ENCODE measurements around the gene SUCLG2.

Gene SUCLG2

DNA sequence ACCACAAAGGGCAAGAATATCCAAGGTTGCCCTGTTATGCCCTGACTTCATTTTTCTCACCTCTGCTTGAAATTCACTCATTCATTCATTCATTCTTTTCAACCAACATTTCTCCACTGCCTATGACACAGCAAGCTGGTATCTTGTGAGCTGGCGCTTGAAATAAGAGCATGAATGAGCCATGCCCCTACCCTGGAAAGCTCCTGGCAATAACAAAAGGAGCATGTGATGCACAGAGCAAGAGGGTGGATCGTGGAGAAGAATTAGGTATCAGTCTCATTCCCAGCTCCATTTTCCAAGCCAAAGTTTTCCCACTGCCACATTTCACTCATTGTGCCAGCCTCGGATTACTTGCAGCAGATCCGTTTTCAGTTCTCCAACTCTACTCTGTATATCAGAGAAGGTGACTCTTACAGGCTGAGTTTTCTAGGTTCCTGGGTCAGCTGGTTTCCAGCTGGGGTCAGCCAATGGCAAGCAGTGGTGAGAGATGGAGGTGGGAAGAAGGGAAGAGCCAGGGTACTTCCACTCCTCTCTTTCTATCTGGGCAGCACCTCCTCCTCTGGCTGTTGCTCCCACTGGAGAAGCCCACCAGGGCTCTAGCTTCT is 144.8 kb downstream of the SUCLG2 start (continued):
- TF ChIP-seq ZNF670 (tag by site-specific recombination; IDR thresholded peaks at IDR 0.05; ENCODE audit: low read depth) (no peak), OSR2 (tag by site-specific recombination; IDR thresholded peaks at IDR 0.05) (no peak), ZNF169 (tag by site-specific recombination; IDR thresholded peaks at IDR 0.05) (no peak)

DNA sequence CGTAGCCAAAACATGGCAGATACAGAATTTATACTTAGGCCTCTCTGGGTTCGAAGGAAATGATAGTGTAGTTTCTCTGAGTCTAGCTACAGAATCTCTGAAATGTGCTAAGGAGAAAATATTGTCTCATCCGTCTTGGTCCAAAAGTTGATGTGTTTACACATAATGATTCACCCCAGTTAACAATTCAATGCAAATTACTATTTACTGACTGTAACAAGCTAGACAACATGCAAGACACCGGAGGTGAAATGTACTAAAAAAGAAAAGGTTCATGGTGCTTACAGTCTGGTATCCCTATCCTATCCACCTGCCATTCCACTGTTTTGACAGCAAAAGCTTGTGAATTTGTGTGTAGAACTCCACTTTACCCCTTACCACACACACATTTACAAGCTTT is 146.8 kb downstream of the SUCLG2 start:
- H3K36me3 ChIP-seq (ENCODE audit: control insufficient read depth in 2 of 2, insufficient read depth in 1 of 2, low read length in 2 of 2) = no peaks in the 10 kb centered on the region
- no peaks in the 10 kb centered on the region for H3K4me1 ChIP-seq (ENCODE audit: control insufficient read depth, insufficient read depth, low read length)
- POLR2A ChIA-PET = no interaction called here

More for the DNA sequence above, 146.8 kb downstream of the SUCLG2 start:
- TF ChIP-seq, protein P1, sequence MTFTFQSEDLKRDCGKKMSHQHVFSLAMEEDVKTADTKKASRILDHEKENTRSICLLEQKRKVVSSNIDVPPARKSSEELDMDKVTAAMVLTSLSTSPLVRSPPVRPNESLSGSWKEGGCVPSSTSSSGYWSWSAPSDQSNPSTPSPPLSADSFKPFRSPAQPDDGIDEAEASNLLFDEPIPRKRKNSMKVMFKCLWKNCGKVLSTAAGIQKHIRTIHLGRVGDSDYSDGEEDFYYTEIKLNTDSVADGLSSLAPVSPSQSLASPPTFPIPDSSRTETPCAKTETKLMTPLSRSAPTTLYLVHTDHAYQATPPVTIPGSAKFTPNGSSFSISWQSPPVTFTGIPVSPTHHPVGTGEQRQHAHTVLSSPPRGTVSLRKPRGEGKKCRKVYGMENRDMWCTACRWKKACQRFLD (tag by site-specific recombination; IDR thresholded peaks at IDR 0.05) = no peak
- TF ChIP-seq YY1 (tag by site-specific recombination; IDR thresholded peaks at IDR 0.05) = no peak
- TF ChIP-seq, protein P2, sequence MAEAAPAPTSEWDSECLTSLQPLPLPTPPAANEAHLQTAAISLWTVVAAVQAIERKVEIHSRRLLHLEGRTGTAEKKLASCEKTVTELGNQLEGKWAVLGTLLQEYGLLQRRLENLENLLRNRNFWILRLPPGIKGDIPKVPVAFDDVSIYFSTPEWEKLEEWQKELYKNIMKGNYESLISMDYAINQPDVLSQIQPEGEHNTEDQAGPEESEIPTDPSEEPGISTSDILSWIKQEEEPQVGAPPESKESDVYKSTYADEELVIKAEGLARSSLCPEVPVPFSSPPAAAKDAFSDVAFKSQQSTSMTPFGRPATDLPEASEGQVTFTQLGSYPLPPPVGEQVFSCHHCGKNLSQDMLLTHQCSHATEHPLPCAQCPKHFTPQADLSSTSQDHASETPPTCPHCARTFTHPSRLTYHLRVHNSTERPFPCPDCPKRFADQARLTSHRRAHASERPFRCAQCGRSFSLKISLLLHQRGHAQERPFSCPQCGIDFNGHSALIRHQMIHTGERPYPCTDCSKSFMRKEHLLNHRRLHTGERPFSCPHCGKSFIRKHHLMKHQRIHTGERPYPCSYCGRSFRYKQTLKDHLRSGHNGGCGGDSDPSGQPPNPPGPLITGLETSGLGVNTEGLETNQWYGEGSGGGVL (tag by site-specific recombination; IDR thresholded peaks at IDR 0.05) = no peak
- TF ChIP-seq, protein P3, sequence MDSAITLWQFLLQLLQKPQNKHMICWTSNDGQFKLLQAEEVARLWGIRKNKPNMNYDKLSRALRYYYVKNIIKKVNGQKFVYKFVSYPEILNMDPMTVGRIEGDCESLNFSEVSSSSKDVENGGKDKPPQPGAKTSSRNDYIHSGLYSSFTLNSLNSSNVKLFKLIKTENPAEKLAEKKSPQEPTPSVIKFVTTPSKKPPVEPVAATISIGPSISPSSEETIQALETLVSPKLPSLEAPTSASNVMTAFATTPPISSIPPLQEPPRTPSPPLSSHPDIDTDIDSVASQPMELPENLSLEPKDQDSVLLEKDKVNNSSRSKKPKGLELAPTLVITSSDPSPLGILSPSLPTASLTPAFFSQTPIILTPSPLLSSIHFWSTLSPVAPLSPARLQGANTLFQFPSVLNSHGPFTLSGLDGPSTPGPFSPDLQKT (IDR thresholded peaks at IDR 0.05; ENCODE audit: borderline replicate concordance, low read depth, low read length) = no peak
- TF ChIP-seq SETDB1 (IDR thresholded peaks at IDR 0.05; ENCODE audit: insufficient read length, low read length) = no peak
- TF ChIP-seq ZSCAN16 (tag by site-specific recombination; IDR thresholded peaks at IDR 0.05) = no peak
- TF ChIP-seq, protein P4, sequence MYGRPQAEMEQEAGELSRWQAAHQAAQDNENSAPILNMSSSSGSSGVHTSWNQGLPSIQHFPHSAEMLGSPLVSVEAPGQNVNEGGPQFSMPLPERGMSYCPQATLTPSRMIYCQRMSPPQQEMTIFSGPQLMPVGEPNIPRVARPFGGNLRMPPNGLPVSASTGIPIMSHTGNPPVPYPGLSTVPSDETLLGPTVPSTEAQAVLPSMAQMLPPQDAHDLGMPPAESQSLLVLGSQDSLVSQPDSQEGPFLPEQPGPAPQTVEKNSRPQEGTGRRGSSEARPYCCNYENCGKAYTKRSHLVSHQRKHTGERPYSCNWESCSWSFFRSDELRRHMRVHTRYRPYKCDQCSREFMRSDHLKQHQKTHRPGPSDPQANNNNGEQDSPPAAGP (tag by site-specific recombination; IDR thresholded peaks at IDR 0.05) = no peak
- TF ChIP-seq, protein P5, sequence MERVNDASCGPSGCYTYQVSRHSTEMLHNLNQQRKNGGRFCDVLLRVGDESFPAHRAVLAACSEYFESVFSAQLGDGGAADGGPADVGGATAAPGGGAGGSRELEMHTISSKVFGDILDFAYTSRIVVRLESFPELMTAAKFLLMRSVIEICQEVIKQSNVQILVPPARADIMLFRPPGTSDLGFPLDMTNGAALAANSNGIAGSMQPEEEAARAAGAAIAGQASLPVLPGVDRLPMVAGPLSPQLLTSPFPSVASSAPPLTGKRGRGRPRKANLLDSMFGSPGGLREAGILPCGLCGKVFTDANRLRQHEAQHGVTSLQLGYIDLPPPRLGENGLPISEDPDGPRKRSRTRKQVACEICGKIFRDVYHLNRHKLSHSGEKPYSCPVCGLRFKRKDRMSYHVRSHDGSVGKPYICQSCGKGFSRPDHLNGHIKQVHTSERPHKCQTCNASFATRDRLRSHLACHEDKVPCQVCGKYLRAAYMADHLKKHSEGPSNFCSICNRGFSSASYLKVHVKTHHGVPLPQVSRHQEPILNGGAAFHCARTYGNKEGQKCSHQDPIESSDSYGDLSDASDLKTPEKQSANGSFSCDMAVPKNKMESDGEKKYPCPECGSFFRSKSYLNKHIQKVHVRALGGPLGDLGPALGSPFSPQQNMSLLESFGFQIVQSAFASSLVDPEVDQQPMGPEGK (tag by site-specific recombination; IDR thresholded peaks at IDR 0.05) = no peak
- no peak for TF ChIP-seq ZNF266 (tag by site-specific recombination; IDR thresholded peaks at IDR 0.05; ENCODE audit: low read depth)
- TF ChIP-seq ZNF132 (tag by site-specific recombination; IDR thresholded peaks at IDR 0.05; ENCODE audit: borderline replicate concordance) = no peak
- no peak for TF ChIP-seq ZNF433 (tag by site-specific recombination; IDR thresholded peaks at IDR 0.05; ENCODE audit: low read depth)
- TF ChIP-seq, protein P6, sequence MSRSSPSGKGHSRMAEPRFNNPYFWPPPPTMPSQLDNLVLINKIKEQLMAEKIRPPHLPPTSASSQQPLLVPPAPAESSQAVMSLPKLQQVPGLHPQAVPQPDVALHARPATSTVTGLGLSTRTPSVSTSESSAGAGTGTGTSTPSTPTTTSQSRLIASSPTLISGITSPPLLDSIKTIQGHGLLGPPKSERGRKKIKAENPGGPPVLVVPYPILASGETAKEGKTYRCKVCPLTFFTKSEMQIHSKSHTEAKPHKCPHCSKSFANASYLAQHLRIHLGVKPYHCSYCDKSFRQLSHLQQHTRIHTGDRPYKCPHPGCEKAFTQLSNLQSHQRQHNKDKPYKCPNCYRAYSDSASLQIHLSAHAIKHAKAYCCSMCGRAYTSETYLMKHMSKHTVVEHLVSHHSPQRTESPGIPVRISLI (tag by site-specific recombination; IDR thresholded peaks at IDR 0.05) = no peak
- TF ChIP-seq OSR2 (tag by site-specific recombination; IDR thresholded peaks at IDR 0.05) = no peak
- TF ChIP-seq ZFP37 (tag by site-specific recombination; IDR thresholded peaks at IDR 0.05) = no peak
- TF ChIP-seq, protein P7, sequence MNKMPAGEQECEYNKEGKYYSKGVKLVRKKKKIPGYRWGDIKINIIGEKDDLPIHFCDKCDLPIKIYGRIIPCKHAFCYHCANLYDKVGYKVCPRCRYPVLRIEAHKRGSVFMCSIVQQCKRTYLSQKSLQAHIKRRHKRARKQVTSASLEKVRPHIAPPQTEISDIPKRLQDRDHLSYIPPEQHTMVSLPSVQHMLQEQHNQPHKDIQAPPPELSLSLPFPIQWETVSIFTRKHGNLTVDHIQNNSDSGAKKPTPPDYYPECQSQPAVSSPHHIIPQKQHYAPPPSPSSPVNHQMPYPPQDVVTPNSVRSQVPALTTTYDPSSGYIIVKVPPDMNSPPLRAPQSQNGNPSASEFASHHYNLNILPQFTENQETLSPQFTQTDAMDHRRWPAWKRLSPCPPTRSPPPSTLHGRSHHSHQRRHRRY (tag by site-specific recombination; IDR thresholded peaks at IDR 0.05) = no peak
- no peak for TF ChIP-seq ZNF274 (IDR thresholded peaks at IDR 0.05; ENCODE audit: low read length)
- no peak for TF ChIP-seq ZNF274 (tag by site-specific recombination; IDR thresholded peaks at IDR 0.05; ENCODE audit: borderline replicate concordance)
- no peak for TF ChIP-seq ZNF585B (tag by site-specific recombination; IDR thresholded peaks at IDR 0.05)
- no peak overlapping the region for H3K4me3 ChIP-seq (ENCODE audit: low read depth, low read length)
- CTCF ChIA-PET = interaction anchor here (0.6 kb wide), 3 partner anchors 10 to 991 kb away, joined by 3 to 4 read pairs (median 3); no protein-coding TSS in a partner anchor
- H3K27ac ChIP-seq (ENCODE audit: extremely low read depth, low read depth, low read length) = no peak overlapping the region
- no peaks in the 10 kb centered on the region for H3K9me3 ChIP-seq (ENCODE audit: control insufficient read depth, insufficient read depth, low read depth, low read length)
